Measurements from ENCODE around the gene ZNF532.
"Not testable (repeated sequence)": the region's sequence is repeated elsewhere in the genome, so short reads cannot be mapped to it uniquely, and the experiment has no call there.

ZNF532 gene

GRCh38 chr18:58898010-58898799 lies 33.5 kb downstream of the ZNF532 start:
- DNase-seq (ENCODE audit: low spot score): no peak

GRCh38 chr18:58900015-58900649 lies 35.5 kb downstream of the ZNF532 start:
- DNase-seq (ENCODE audit: low spot score): no peak

- no peak for DNase-seq (ENCODE audit: low spot score)
These were observed 36.5 kb downstream of the ZNF532 start for GRCh38 chr18:58901143-58901542.

- no peak for DNase-seq (ENCODE audit: low spot score)
These were observed 37.1 kb downstream of the ZNF532 start for GRCh38 chr18:58901783-58902182.

- DNase-seq (ENCODE audit: low spot score): no peak
These were observed 38.3 kb downstream of the ZNF532 start for GRCh38 chr18:58902961-58903360.

- DNase-seq (ENCODE audit: low spot score): no peak
These were observed 38.9 kb downstream of the ZNF532 start for GRCh38 chr18:58903533-58903932.

GRCh38 chr18:58905777-58906428 lies 41.2 kb downstream of the ZNF532 start:
- no peak for DNase-seq (ENCODE audit: low spot score)

- DNase-seq (ENCODE audit: low spot score): no peak
These were observed 43.3 kb downstream of the ZNF532 start for GRCh38 chr18:58908006-58908405.

GRCh38 chr18:58909521-58909920 lies 44.8 kb downstream of the ZNF532 start:
- no peak for DNase-seq (ENCODE audit: low spot score)

- no peak for DNase-seq (ENCODE audit: low spot score)
These were observed 46.6 kb downstream of the ZNF532 start for GRCh38 chr18:58911241-58911640.

GRCh38 chr18:58911766-58912165 lies 47.1 kb downstream of the ZNF532 start:
- DNase-seq (ENCODE audit: low spot score): no peak

GRCh38 chr18:58915006-58915799 lies 50.5 kb downstream of the ZNF532 start:
- no peak for DNase-seq (ENCODE audit: low spot score)

GRCh38 chr18:58915995-58916394 lies 51.3 kb downstream of the ZNF532 start:
- DNase-seq (ENCODE audit: low spot score): no peak

- DNase-seq (ENCODE audit: low spot score): not testable (repeated sequence)
These were observed 55.3 kb downstream of the ZNF532 start for GRCh38 chr18:58919934-58920333.

GRCh38 chr18:58922995-58923394 lies 58.3 kb downstream of the ZNF532 start:
- no peak for DNase-seq (ENCODE audit: low spot score)

- no peak for DNase-seq (ENCODE audit: low spot score)
These were observed 59.8 kb downstream of the ZNF532 start for GRCh38 chr18:58924473-58924872.

GRCh38 chr18:58927659-58928058 lies 63.0 kb downstream of the ZNF532 start:
- no peak for DNase-seq (ENCODE audit: low spot score)

- no peak for DNase-seq (ENCODE audit: low spot score)
These were observed 63.7 kb downstream of the ZNF532 start for GRCh38 chr18:58928386-58928785.

GRCh38 chr18:58929206-58929605 lies 64.5 kb downstream of the ZNF532 start:
- DNase-seq (ENCODE audit: low spot score): no peak

- DNase-seq (ENCODE audit: low spot score): no peak
These were observed 69.7 kb downstream of the ZNF532 start for GRCh38 chr18:58934356-58934755.

GRCh38 chr18:58934933-58935577 lies 70.4 kb downstream of the ZNF532 start:
- DNase-seq (ENCODE audit: low spot score): no peak

All from kidney capillary endothelial cell (primary cell).